Psoas muscle (tissue), 8 donors: ENCODE results near the gene EGF. TPM values are rescaled to one million over a fixed set of nuclear protein-coding genes. Genes with fewer than 3 reads are reported as not detected.
A peak's percentile ranks its signal among the peaks of the same experiment; 100 is the strongest.

Source experiments
- ATAC-seq, 4 donors: fragments of 200-7000 bp; cut with Tn5 transposase; one replicate each; pipeline ENCODE4 v1.9.1; 2020; ENCODE audit warnings: moderate library complexity in 3 of 4, mild to moderate bottlenecking in 2 of 4
- DNase-seq, 2 donors: peaks; one replicate each; pipeline ENCODE4 v3.0.0-alpha.2; 2020
- H3K27ac ChIP-seq: fragments of 200-600 bp; one replicate; pipeline ENCODE4 v1.8.0; 2022
- H3K27me3 ChIP-seq, 3 donors: fragments of 200-600 bp in 1 of 3; one replicate each; pipeline versions ENCODE4 v1.6.1 to v1.8.0; 2013 to 2022; ENCODE audit warnings: low read length in 2 of 3, mild to moderate bottlenecking in 2 of 3, moderate library complexity in 1 of 3; ENCODE audit not compliant: insufficient read depth in 3 of 3
- H3K36me3 ChIP-seq, 2 donors: fragments of 200-600 bp in 1 of 2; one replicate each; pipeline versions ENCODE4 v1.6.1 to v1.8.0; 2013 to 2022; ENCODE audit warnings: low read depth in 1 of 2, mild to moderate bottlenecking in 1 of 2, moderate library complexity in 1 of 2; ENCODE audit not compliant: insufficient read depth in 1 of 2
- H3K4me1 ChIP-seq: fragments of 200-600 bp; one replicate; pipeline ENCODE4 v1.8.0; 2022
- H3K4me3 ChIP-seq: fragments of 200-600 bp; one replicate; pipeline ENCODE4 v1.8.0; 2022; ENCODE audit warnings: mild to moderate bottlenecking
- H3K9me3 ChIP-seq: fragments of 200-600 bp; one replicate; pipeline ENCODE4 v1.8.0; 2022
- CTCF ChIP-seq: fragments of 200-600 bp; IDR thresholded peaks from one replicate; pipeline ENCODE4 v1.8.0; 2022; ENCODE audit warnings: antibody characterized with exemption
- WGBS, 3 donors: extraction: QIAGEN DNeasy Blood & Tissue Kit; methylation state at CpG; one replicate each; pipeline versions ENCODE4 v1.1.6 to v1.1.7; 2013; 5-methylcytosine and 5-hydroxymethylcytosine counted together
- intact Hi-C, 2 donors: fragments of 100-400 bp; cut with DNase I; formaldehyde crosslinking; loops; one replicate each; pipeline versions ENCODE4 v1.11.0 to v1.14.2; 2022
- polyA plus RNA-seq, 3 donors: library from polyadenylated mRNA; stranded (reverse); fragments of 200-250 nt; gene quantifications; one replicate each; pipeline ENCODE4 v1.2.3, GENCODE V29; 2013
- total RNA-seq, 4 donors: library from RNA; stranded (reverse); fragmentation: NEBNext Ultra II Directional in 2 of 4; extraction: Animal tissue kit (Norgen Biotek cat#: 25700) in 2 of 4; gene quantifications; one replicate each; pipeline versions ENCODE4 v1.2.1 to v1.2.4, GENCODE V29; 2021 to 2023
- donor health status: healthy with polysubstance abuse.
- donor health status: DM: no; HTN: no; CAD: no; lungs with moderate emphysema.
- donor health status: Bipolar disorder and iron deficiency.
- donor health status: healthy.
- donor health status: DM: yes; HTN: yes; CAD: no.
- donor health status: DM: no; HTN: no; CAD: no.
- donor health status: DM: no; HTN: no; CAD: no.
- donor health status: DM: yes; HTN: yes; CAD: no.

EGF gene
- total and polyA plus RNA-seq, 7 donors, result 2.5 to 92.4 (median 37.1) TPM

- WGBS, 3 donors, result 59 to 68% (median 60%) methylated on average over 6 of the region's 6 CpGs
- peaks cover 21% of the 10 kb centered on the region for H3K4me1 ChIP-seq
- no peak overlapping the region for H3K4me3 ChIP-seq
- TF ChIP-seq CTCF, result no peak
- H3K36me3 ChIP-seq, result no peaks in the 10 kb centered on the region
- H3K9me3 ChIP-seq, result no peaks in the 10 kb centered on the region
- H3K27ac ChIP-seq, result peak overlapping the region; percentile 14
- no peak for ATAC-seq
- H3K27me3 ChIP-seq, result no peaks in the 10 kb centered on the region
- DNase-seq, result no peak
- intact Hi-C loops, result no loop called here
These were observed 25.6 kb upstream of the EGF start for GRCh38 chr4:109887071-109887470.

GRCh38 chr4:109890076-109890475, 22.6 kb upstream of the EGF start:
- Histone ChIP-seq H3K4me3 (no peak overlapping the region), H3K36me3 (no peaks in the 10 kb centered on the region), H3K4me1 (peaks cover 21% of the 10 kb centered on the region), H3K27me3 (no peaks in the 10 kb centered on the region), H3K27ac (no peak overlapping the region), H3K9me3 (no peaks in the 10 kb centered on the region)
- ATAC-seq (peak in 3 of 4 donors; percentile 82 to 97 (median 95)), DNase-seq (no peak)
- intact Hi-C loops, result no loop called here
- no peak for TF ChIP-seq CTCF

- H3K9me3 ChIP-seq, result no peaks in the 10 kb centered on the region
- no peaks in the 10 kb centered on the region for H3K27me3 ChIP-seq
- DNase-seq (no peak), ATAC-seq (peak; percentile 72 to 97 (median 90))
- intact Hi-C loops, result no loop called here
- TF ChIP-seq CTCF, result no peak
- H3K36me3 ChIP-seq, result no peaks in the 10 kb centered on the region
- 60 to 86% (median 62%) methylated on average over 8 of the region's 8 CpGs for WGBS, 3 donors
- no peak overlapping the region for H3K4me3 ChIP-seq
- H3K27ac ChIP-seq, result peak overlapping the region; percentile 67
- no peaks in the 10 kb centered on the region for H3K4me1 ChIP-seq
These were observed 10.0 kb upstream of the EGF start for GRCh38 chr4:109902559-109903251.

- Histone ChIP-seq H3K4me3 (no peak overlapping the region), H3K27me3 (no peaks in the 10 kb centered on the region), H3K4me1 (no peaks in the 10 kb centered on the region), H3K9me3 (no peaks in the 10 kb centered on the region), H3K36me3 (no peaks in the 10 kb centered on the region), H3K27ac (no peak overlapping the region)
- no peak for TF ChIP-seq CTCF
- ATAC-seq (no peak), DNase-seq (no peak)
- WGBS, 3 donors, result 68 to 77% (median 69%) methylated on average over 1 of the region's 1 CpG
- intact Hi-C loops, result no loop called here
These were observed 4.0 kb upstream of the EGF start for GRCh38 chr4:109908731-109909130.

- Histone ChIP-seq H3K27ac (no peak overlapping the region), H3K27me3 (no peaks in the 10 kb centered on the region), H3K4me3 (no peak overlapping the region), H3K36me3 (no peaks in the 10 kb centered on the region), H3K9me3 (no peaks in the 10 kb centered on the region), H3K4me1 (no peaks in the 10 kb centered on the region)
- 92 to 96% (median 94%) methylated on average over 2 of the region's 2 CpGs for WGBS, 3 donors
- no peak for TF ChIP-seq CTCF
- DNase-seq (no peak), ATAC-seq (no peak)
- intact Hi-C loops, result no loop called here
These were observed 2.4 kb upstream of the EGF start for GRCh38 chr4:109910256-109910655.
